Spleen (tissue), 7 donors: ENCODE data around the gene TPTE2.

Experiments
- CTCF ChIP-seq, 11 experiments: fragments of 200-600 bp in 7 of 11; fragments of 450-650 bp in 4 of 11; sonication (generic) in 4 of 11; IDR thresholded peaks in 8 of 11; conservative IDR thresholded peaks in 3 of 11; 1 replicate in 7 of 11; 2 replicates in 4 of 11; pipeline versions ENCODE4 v1.4.0 to v1.8.0; 2016 to 2021; ENCODE audit warnings: antibody characterized with exemption in 11 of 11, inconsistent platforms in 4 of 11, mild to moderate bottlenecking in 1 of 11
- POLR2A ChIP-seq, 3 donors: fragments of 450-650 bp; IDR thresholded peaks; one replicate each; pipeline ENCODE4 v1.5.1; 2017; ENCODE audit warnings: antibody characterized with exemption in 3 of 3, mild to moderate bottlenecking in 1 of 3
- donor health status: DM: no; HTN: no; CAD: no; lungs with moderate emphysema.
- donor health status: DM: no; HTN: no; CAD: no.
- donor health status: DM: no; HTN: no; CAD: no.

GRCh38 chr13:19596960-19597361 lies 35.6 kb upstream of the TPTE2 start:
- no peak for TF ChIP-seq CTCF (IDR thresholded peaks at IDR 0.05 in 8 of 11, conservative IDR thresholded peaks at IDR 0.05 in 3 of 11)
- no peak for TF ChIP-seq POLR2A (IDR thresholded peaks at IDR 0.05)
